Neural progenitor cell (in vitro differentiated cells): Measurements from ENCODE around the gene USP25.

Experiments used
- EZH2 ChIP-seq: fragments of 200-600 bp; sonication (generic); IDR thresholded peaks from 2 replicates; pipeline ENCODE4 v1.6.1; 2017; ENCODE audit warnings: antibody characterized with exemption, mild to moderate bottlenecking, moderate library complexity
- EZH2phosphoT487 ChIP-seq: fragments of 200-600 bp; sonication (generic); IDR thresholded peaks from 2 replicates; pipeline ENCODE4 v1.6.1; 2017; ENCODE audit warnings: antibody characterized with exemption
- TF ChIP-seq, protein P1 (sequence below): fragments of 200-600 bp; sonication (generic); IDR thresholded peaks from 2 replicates; pipeline ENCODE4 v1.5.1; 2017; ENCODE audit warnings: antibody characterized with exemption, mild to moderate bottlenecking

- TF ChIP-seq, protein P1, sequence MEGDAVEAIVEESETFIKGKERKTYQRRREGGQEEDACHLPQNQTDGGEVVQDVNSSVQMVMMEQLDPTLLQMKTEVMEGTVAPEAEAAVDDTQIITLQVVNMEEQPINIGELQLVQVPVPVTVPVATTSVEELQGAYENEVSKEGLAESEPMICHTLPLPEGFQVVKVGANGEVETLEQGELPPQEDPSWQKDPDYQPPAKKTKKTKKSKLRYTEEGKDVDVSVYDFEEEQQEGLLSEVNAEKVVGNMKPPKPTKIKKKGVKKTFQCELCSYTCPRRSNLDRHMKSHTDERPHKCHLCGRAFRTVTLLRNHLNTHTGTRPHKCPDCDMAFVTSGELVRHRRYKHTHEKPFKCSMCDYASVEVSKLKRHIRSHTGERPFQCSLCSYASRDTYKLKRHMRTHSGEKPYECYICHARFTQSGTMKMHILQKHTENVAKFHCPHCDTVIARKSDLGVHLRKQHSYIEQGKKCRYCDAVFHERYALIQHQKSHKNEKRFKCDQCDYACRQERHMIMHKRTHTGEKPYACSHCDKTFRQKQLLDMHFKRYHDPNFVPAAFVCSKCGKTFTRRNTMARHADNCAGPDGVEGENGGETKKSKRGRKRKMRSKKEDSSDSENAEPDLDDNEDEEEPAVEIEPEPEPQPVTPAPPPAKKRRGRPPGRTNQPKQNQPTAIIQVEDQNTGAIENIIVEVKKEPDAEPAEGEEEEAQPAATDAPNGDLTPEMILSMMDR = no peak
- no peak for TF ChIP-seq EZH2
- TF ChIP-seq EZH2phosphoT487 = no peak
Observed at GRCh38 chr21:15801352-15801863, 71.6 kb downstream of the USP25 start.
